GM18519 (cell line): Measurements from ENCODE around the gene C12orf50.
"Not testable (repeated sequence)": the region's sequence is repeated elsewhere in the genome, so short reads cannot be mapped to it uniquely, and the experiment has no call there.

Experiments used
- ATAC-seq: cut with Tn5 transposase; IDR thresholded peaks from one replicate; pipeline ENCODE4 v1.9.1; 2021; ENCODE audit warnings: mild to moderate bottlenecking, moderate library complexity; ENCODE audit not compliant: unreplicated experiment, low FRiP score

The C12orf50 gene

GRCh38 chr12:88029093-88029665, at the start of gene C12orf50:
Gene C12orf50 (minus strand): TSS chr12:88029401. CDS start chr12:88026962, 2,439 bp downstream.
- no peak for ATAC-seq

- no peak for ATAC-seq
These were observed 38.1 kb upstream of the C12orf50 start for GRCh38 chr12:88067301-88067700.

GRCh38 chr12:88063375-88063774, 34.2 kb upstream of the C12orf50 start:
- ATAC-seq = peak; percentile 98

- ATAC-seq = peak; percentile 69
These were observed 33.3 kb upstream of the C12orf50 start for GRCh38 chr12:88062474-88062873.

GRCh38 chr12:88058719-88059077, 29.5 kb upstream of the C12orf50 start:
- ATAC-seq = no peak

- ATAC-seq = no peak
These were observed 29.0 kb upstream of the C12orf50 start for GRCh38 chr12:88057994-88058718.

DNA sequence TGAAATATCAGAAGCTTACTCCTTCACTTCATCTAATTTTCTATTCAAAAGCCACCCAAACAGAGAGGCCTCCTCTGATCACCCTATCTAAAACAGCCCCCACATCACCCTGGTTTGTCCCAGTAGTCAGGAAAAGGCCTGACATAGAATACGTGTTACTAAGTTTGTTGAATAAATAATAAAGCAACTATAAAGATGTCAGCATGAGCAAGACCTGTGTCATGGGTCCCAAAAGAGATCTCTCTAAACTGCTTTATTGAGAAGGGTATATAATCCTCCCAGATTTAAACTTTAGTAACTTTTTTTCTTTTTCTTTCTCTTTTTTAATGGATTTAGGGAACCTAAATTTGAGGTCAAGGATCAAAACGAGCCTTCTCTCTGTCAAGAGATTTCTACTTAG, 27.4 kb upstream of the C12orf50 start:
- ATAC-seq = no peak

GRCh38 chr12:88052686-88053085, 23.5 kb upstream of the C12orf50 start:
- ATAC-seq = peak; percentile 61

DNA sequence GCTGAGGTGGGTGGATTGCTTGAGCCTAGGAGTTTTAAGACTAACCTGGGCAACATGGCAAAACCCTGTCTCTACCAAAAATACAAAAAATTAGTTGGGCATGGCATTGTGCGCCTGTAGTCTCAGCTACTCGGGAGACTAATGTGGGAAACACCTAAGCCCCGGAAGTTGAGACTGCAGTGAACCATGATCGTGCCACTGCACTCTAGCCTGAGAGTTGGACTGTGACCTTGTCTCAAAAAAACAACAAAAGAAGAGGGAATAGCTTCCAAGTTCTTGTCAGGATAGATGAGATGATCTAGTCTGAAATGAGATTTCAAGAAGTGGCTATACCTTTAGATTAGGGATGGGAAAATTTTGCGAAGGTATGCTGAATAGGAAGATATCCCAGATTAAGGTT, 14.8 kb upstream of the C12orf50 start:
- no peak for ATAC-seq

- ATAC-seq = no peak
These were observed 8.6 kb upstream of the C12orf50 start for GRCh38 chr12:88037770-88038169.

DNA sequence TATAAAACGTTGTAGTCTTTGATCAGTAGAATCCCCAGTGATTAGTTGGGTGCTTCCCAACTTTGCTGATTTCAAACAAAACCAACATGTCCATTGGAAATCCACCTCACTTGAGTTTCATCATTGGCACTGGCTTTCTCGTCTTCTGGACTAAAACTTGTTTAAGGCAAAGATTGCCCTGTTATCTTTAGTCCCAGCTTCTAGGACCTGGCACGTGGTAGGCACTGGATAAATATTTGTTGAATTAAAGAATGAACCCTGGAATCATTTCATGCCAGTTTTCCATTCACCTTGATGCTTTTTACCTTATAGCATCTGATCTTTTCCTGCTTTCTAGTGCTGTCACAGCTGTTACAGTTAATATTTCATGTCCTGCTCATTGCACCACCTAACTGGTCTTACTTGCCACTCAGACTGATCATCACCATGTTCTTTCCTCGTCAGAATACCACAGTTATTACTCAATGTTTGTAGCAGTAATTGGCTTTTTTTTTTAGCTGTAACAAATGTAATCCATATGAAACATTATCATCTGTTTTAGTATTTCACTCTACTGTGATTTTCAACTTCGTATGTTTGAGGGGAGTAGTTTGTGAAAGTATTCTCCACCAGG, 7.3 kb upstream of the C12orf50 start:
- ATAC-seq = no peak

- ATAC-seq = peak; percentile 4
These were observed 6.7 kb upstream of the C12orf50 start for GRCh38 chr12:88035907-88036289.

DNA sequence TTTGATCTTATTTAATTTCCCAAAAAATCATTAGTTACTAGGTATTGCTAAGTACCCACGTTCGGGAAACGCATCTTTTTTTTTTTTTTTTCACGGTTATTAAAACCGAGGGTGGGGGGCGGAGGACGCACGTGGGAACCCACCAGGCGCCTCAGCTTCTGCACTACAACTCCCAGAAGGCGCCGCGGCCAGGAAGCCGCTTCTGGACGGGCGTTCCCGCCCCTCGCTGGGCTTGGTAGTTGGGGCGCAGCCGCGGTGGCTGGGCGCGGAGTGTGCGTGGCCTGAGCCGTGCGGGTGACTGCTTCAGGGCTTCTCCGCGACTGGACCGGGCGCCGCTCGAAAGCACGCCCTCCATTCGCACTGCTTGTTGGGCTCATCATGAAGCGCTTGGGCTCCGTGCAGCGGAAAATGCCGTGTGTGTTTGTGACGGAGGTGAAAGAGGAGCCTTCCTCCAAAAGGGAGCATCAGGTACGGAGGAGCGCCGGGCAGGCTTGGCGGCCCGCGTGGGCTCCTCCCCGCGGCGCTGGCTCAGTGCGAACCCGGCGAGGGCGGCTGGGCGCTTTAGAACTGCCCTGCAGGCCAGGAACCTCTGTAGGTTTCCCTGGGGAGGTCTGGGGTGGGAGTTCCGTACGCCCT, 6.2 kb upstream of the C12orf50 start:
- peak; percentile 99 for ATAC-seq

DNA sequence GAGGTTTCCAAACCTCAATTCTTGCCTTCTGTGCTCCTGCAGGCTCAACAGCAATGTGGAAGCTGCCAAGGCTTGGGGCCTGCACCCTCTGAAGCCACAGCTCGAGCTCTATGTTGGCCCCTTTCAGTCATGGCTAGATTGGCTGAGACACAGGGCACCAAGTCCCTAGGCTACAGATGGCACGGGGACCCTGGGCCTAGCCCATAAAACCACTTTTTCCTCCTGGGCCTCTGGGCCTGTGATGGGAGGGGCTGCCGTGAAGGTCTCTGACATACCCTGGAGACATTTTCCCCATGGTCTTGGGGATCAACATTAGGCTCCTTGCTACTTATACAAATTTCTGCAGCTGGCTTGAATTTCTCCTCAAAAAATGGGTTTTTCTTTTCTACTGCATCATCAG, 2.0 kb upstream of the C12orf50 start:
- ATAC-seq = not testable (repeated sequence)

DNA sequence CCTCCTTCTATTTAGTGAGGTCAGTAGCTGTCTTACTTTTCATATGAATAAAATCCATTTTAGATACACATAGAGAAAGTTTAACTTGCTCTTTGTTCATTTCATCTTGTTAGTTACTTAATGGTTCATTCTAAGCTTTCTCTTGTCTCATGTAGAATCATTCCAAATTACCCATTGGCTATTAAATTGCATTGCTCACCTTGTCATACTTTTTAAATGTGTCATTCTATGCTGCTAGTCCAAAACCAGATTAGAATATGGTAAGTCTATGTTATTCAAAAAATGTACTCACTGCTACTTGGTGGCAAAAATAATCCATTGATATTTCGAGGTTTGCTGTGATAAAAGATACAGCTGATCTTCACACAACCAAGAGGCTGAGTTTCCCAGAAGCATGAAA, 3.0 kb downstream of the C12orf50 start:
- no peak for ATAC-seq

DNA sequence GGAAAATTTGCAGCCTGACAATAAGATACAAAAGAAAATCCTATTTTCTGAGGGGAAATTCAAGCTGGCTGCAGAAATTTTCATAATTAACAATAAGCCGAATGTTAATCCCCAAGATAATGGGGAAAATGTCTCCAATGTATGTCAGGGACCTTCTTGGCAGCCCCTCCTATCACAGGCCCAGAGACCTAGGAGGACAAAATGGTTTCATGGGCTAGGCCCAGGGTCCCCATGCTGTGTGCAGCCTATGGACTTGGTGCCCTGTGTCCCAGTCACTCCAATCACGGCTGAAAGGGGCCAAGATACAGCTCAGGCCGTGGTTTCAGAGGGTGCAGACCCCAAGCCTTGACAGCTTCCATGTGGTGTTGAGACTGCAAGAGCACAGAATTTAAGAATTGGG, 11.2 kb downstream of the C12orf50 start:
- no peak for ATAC-seq

GRCh38 chr12:88015825-88016224, 13.4 kb downstream of the C12orf50 start:
- ATAC-seq = no peak

GRCh38 chr12:88011755-88012154, 17.4 kb downstream of the C12orf50 start:
- ATAC-seq = no peak

DNA sequence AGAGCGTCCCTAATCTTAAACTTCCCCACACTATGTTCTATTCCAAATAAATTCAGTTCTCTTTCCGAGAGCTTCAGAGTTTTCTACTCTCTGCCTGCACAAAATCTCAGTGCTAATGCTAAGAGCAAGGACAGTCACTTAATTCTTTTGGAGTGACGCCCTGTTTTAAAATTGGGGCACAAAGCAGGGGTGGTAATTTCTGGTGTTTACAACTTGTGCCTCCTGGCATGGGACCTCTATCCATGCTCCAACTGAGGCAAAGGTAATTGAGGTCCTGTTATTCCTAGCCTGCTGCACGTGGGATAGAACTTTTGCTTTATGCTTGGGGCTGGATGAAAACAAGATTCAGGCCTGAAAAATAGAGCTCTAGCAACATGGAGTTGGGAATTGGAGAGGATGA, 22.9 kb downstream of the C12orf50 start:
- ATAC-seq = no peak

- no peak for ATAC-seq
These were observed 27.9 kb downstream of the C12orf50 start for GRCh38 chr12:88001327-88001726.

GRCh38 chr12:87995581-87996178, 33.5 kb downstream of the C12orf50 start:
- peak; percentile 87 for ATAC-seq
